HepG2 (cell line): Measurements from ENCODE around the gene PRSS36. TPM values are rescaled to one million over a fixed set of nuclear protein-coding genes. Genes with fewer than 3 reads are reported as not detected.
A peak's percentile ranks its signal among the peaks of the same experiment; 100 is the strongest.

Experiments
- DNMT3B ChIP-seq: conservative IDR thresholded peaks from 2 replicates; pipeline ENCODE4 v1.6.1; 2016; ENCODE audit warnings: missing biosample characterization, control low read depth
- DRAP1 ChIP-seq: IDR thresholded peaks from 2 replicates; pipeline ENCODE4 v1.6.1; 2016; ENCODE audit warnings: missing genetic modification reagents, missing compliant biosample characterization
- FOXA1 ChIP-seq, 2 experiments: fragments of 450-650 bp in 1 of 2; sonication (generic) in 1 of 2; formaldehyde crosslinking in 1 of 2; IDR thresholded peaks; 2 replicates each; pipeline versions ENCODE4 v1.4.0 to v1.6.1; 2016 to 2020; ENCODE audit warnings: missing genetic modification reagents in 1 of 2
- HOXD1 ChIP-seq: sonication (generic); formaldehyde crosslinking; IDR thresholded peaks from 2 replicates; pipeline ENCODE4 v1.5.0; 2020; ENCODE audit warnings: missing genetic modification reagents
- KLF6 ChIP-seq: IDR thresholded peaks from 2 replicates; pipeline ENCODE4 v1.8.0; 2016; ENCODE audit warnings: missing biosample characterization, missing genetic modification reagents
- MYC ChIP-seq: sonication (generic); formaldehyde crosslinking; IDR thresholded peaks from 2 replicates; pipeline ENCODE4 v1.9.0; 2021; ENCODE audit warnings: missing genetic modification reagents, borderline replicate concordance
- POLR2AphosphoS5 ChIP-seq: IDR thresholded peaks from 2 replicates; pipeline ENCODE4 v1.6.1; 2012; ENCODE audit warnings: low read depth, low read length
- SP5 ChIP-seq: IDR thresholded peaks from 2 replicates; pipeline ENCODE4 v1.6.1; 2016; ENCODE audit warnings: low read depth, borderline replicate concordance
- STAT5B ChIP-seq: sonication (generic); formaldehyde crosslinking; IDR thresholded peaks from 2 replicates; pipeline ENCODE4 v1.4.0; 2020; ENCODE audit warnings: missing genetic modification reagents
- YY1 ChIP-seq: IDR thresholded peaks from 2 replicates; pipeline ENCODE4 v1.6.1; 2011; ENCODE audit warnings: low read length, low read depth, moderate library complexity, mild to moderate bottlenecking; ENCODE audit not compliant: insufficient read depth, insufficient replicate concordance
- ZBTB14 ChIP-seq: sonication (generic); formaldehyde crosslinking; IDR thresholded peaks from 2 replicates; pipeline ENCODE4 v1.4.0; 2020; ENCODE audit warnings: missing genetic modification reagents
- ZNF354B ChIP-seq: sonication (generic); formaldehyde crosslinking; IDR thresholded peaks from 2 replicates; pipeline ENCODE4 v1.8.0; 2022; ENCODE audit warnings: mild to moderate bottlenecking, missing genetic modification reagents
- ZNF574 ChIP-seq: sonication (generic); formaldehyde crosslinking; IDR thresholded peaks from 2 replicates; pipeline ENCODE4 v1.4.0; 2020; ENCODE audit warnings: missing genetic modification reagents
- ZNF616 ChIP-seq: sonication (generic); formaldehyde crosslinking; IDR thresholded peaks from 2 replicates; pipeline ENCODE4 v1.5.0; 2020; ENCODE audit warnings: low read depth, mild to moderate bottlenecking, missing genetic modification reagents
- polyA plus RNA-seq, 8 experiments: library from polyadenylated mRNA; depleted of rRNA in 3 of 8; stranded (reverse) in 7 of 8; unstranded in 1 of 8; fragments of >200 nt; fragmentation: Illumina TruSeq in 4 of 8; extraction: Trizol in 4 of 8; gene quantifications; 2 replicates each; pipeline versions ENCODE4 v1.2.1 to v1.2.3, GENCODE V29; 2011 to 2016; ENCODE audit warnings: low read depth in 4 of 8, missing spikeins in 1 of 8, mixed read lengths in 1 of 8; ENCODE audit not compliant: insufficient read depth in 1 of 8
- total RNA-seq, 5 experiments: library from RNA; depleted of rRNA; stranded (reverse); fragments of >200 nt; fragmentation: Illumina TruSeq; extraction: Trizol; gene quantifications; 2 replicates each; pipeline ENCODE4 v1.2.3, GENCODE V29; 2016; ENCODE audit warnings: low read depth in 1 of 5
- TF ChIP-seq, protein P1 (sequence below): sonication (generic); formaldehyde crosslinking; IDR thresholded peaks from 2 replicates; pipeline ENCODE4 v1.9.0; 2021; ENCODE audit warnings: mild to moderate bottlenecking, missing genetic modification reagents
- TF ChIP-seq, protein P2 (sequence below): sonication (generic); formaldehyde crosslinking; IDR thresholded peaks from 2 replicates; pipeline ENCODE4 v1.8.1; 2023; ENCODE audit warnings: missing genetic modification reagents, mild to moderate bottlenecking, borderline replicate concordance
- TF ChIP-seq, protein P3 (sequence below): sonication (generic); formaldehyde crosslinking; IDR thresholded peaks from 2 replicates; pipeline ENCODE4 v1.4.0; 2020; ENCODE audit warnings: low read depth, mild to moderate bottlenecking, missing genetic modification reagents

Gene PRSS36
- total and polyA plus RNA-seq, 2 of the 13 experiments (the other 11 are each of a cell fraction or from before 2014, with no cell fraction given), result 1.5 to 2.1 TPM

- TF ChIP-seq ZNF574 (CRISPR knock-in tag) (peak; percentile 80), FOXA1 (IDR thresholded peaks at IDR 0.05) (no peak), FOXA1 (CRISPR knock-in tag; IDR thresholded peaks at IDR 0.05) (peak; percentile 60), ZNF354B (CRISPR knock-in tag) (no peak; the same call in none of the 2 replicates), STAT5B (CRISPR knock-in tag) (peak; percentile 97), DNMT3B (CRISPR knock-in tag) (peak; percentile 59; the same call in 1 of the 2 replicates), ZBTB14 (CRISPR knock-in tag) (no peak), KLF6 (peak; percentile 98), DRAP1 (CRISPR knock-in tag) (peak; percentile 100), SP5 (peak; percentile 95), MYC (CRISPR knock-in tag) (peak; percentile 53; the same call in 1 of the 2 replicates), ZNF616 (CRISPR knock-in tag) (peak; percentile 94), HOXD1 (peak; percentile 81; the same call in 1 of the 2 replicates), POLR2AphosphoS5 (peak; percentile 100), YY1 (peak; percentile 94)
- TF ChIP-seq, protein P1, sequence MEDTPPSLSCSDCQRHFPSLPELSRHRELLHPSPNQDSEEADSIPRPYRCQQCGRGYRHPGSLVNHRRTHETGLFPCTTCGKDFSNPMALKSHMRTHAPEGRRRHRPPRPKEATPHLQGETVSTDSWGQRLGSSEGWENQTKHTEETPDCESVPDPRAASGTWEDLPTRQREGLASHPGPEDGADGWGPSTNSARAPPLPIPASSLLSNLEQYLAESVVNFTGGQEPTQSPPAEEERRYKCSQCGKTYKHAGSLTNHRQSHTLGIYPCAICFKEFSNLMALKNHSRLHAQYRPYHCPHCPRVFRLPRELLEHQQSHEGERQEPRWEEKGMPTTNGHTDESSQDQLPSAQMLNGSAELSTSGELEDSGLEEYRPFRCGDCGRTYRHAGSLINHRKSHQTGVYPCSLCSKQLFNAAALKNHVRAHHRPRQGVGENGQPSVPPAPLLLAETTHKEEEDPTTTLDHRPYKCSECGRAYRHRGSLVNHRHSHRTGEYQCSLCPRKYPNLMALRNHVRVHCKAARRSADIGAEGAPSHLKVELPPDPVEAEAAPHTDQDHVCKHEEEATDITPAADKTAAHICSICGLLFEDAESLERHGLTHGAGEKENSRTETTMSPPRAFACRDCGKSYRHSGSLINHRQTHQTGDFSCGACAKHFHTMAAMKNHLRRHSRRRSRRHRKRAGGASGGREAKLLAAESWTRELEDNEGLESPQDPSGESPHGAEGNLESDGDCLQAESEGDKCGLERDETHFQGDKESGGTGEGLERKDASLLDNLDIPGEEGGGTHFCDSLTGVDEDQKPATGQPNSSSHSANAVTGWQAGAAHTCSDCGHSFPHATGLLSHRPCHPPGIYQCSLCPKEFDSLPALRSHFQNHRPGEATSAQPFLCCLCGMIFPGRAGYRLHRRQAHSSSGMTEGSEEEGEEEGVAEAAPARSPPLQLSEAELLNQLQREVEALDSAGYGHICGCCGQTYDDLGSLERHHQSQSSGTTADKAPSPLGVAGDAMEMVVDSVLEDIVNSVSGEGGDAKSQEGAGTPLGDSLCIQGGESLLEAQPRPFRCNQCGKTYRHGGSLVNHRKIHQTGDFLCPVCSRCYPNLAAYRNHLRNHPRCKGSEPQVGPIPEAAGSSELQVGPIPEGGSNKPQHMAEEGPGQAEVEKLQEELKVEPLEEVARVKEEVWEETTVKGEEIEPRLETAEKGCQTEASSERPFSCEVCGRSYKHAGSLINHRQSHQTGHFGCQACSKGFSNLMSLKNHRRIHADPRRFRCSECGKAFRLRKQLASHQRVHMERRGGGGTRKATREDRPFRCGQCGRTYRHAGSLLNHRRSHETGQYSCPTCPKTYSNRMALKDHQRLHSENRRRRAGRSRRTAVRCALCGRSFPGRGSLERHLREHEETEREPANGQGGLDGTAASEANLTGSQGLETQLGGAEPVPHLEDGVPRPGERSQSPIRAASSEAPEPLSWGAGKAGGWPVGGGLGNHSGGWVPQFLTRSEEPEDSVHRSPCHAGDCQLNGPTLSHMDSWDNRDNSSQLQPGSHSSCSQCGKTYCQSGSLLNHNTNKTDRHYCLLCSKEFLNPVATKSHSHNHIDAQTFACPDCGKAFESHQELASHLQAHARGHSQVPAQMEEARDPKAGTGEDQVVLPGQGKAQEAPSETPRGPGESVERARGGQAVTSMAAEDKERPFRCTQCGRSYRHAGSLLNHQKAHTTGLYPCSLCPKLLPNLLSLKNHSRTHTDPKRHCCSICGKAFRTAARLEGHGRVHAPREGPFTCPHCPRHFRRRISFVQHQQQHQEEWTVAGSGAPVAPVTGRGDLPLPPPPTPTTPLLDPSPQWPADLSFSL, result no peak
- TF ChIP-seq, protein P2, sequence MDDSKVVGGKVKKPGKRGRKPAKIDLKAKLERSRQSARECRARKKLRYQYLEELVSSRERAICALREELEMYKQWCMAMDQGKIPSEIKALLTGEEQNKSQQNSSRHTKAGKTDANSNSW (CRISPR knock-in tag), result peak; percentile 45; the same call in 1 of the 2 replicates
- TF ChIP-seq, protein P3, sequence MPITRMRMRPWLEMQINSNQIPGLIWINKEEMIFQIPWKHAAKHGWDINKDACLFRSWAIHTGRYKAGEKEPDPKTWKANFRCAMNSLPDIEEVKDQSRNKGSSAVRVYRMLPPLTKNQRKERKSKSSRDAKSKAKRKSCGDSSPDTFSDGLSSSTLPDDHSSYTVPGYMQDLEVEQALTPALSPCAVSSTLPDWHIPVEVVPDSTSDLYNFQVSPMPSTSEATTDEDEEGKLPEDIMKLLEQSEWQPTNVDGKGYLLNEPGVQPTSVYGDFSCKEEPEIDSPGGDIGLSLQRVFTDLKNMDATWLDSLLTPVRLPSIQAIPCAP, result peak; percentile 88; the same call in 1 of the 2 replicates
These were observed 30.0 kb upstream of the PRSS36 start, which contains the start of gene FUS (continued) for GRCh38 chr16:31179747-31180459.
